GM18499 (cell line): ENCODE results near the gene TTLL7.
"Not testable (repeated sequence)": the region's sequence is repeated elsewhere in the genome, so short reads cannot be mapped to it uniquely, and the experiment has no call there.

Experiments
- ATAC-seq: cut with Tn5 transposase; IDR thresholded peaks from one replicate; pipeline ENCODE4 v1.9.1; 2021; ENCODE audit warnings: moderate number of reproducible peaks; ENCODE audit not compliant: insufficient read depth, unreplicated experiment

The TTLL7 gene

GRCh38 chr1:83934550-83934949, 64.4 kb downstream of the TTLL7 start:
- ATAC-seq = no peak

- ATAC-seq = no peak
Observed at GRCh38 chr1:83932693-83933092, 66.2 kb downstream of the TTLL7 start.

GRCh38 chr1:83932281-83932680, 66.7 kb downstream of the TTLL7 start:
- ATAC-seq = no peak

- no peak for ATAC-seq
Observed at GRCh38 chr1:83931658-83932253, 67.2 kb downstream of the TTLL7 start.

- ATAC-seq = no peak
Observed at GRCh38 chr1:83929184-83929583, 69.7 kb downstream of the TTLL7 start.

GRCh38 chr1:83928396-83928795, 70.5 kb downstream of the TTLL7 start:
- ATAC-seq = no peak

GRCh38 chr1:83927701-83928100, 71.2 kb downstream of the TTLL7 start:
- no peak for ATAC-seq

GRCh38 chr1:83927061-83927460, 71.9 kb downstream of the TTLL7 start:
- no peak for ATAC-seq

- no peak for ATAC-seq
Observed at GRCh38 chr1:83923553-83923952, 75.4 kb downstream of the TTLL7 start.

- ATAC-seq = no peak
Observed at GRCh38 chr1:83922431-83922830, 76.5 kb downstream of the TTLL7 start.

GRCh38 chr1:83920320-83920719, 78.6 kb downstream of the TTLL7 start:
- ATAC-seq = no peak

- no peak for ATAC-seq
Observed at GRCh38 chr1:83919872-83920271, 79.1 kb downstream of the TTLL7 start.

- no peak for ATAC-seq
Observed at GRCh38 chr1:83918688-83919285, 80.1 kb downstream of the TTLL7 start.

- no peak for ATAC-seq
Observed at GRCh38 chr1:83917959-83918358, 81.0 kb downstream of the TTLL7 start.

GRCh38 chr1:83916094-83916493, 82.8 kb downstream of the TTLL7 start:
- not testable (repeated sequence) for ATAC-seq

GRCh38 chr1:83912876-83913275, 86.1 kb downstream of the TTLL7 start:
- no peak for ATAC-seq

- no peak for ATAC-seq
Observed at GRCh38 chr1:83910461-83910860, 88.5 kb downstream of the TTLL7 start.

GRCh38 chr1:83909687-83910086, 89.2 kb downstream of the TTLL7 start:
- no peak for ATAC-seq

GRCh38 chr1:83905315-83905907, 93.5 kb downstream of the TTLL7 start:
- no peak for ATAC-seq

- no peak for ATAC-seq
Observed at GRCh38 chr1:83901547-83902155, 97.3 kb downstream of the TTLL7 start.

GRCh38 chr1:83900524-83900923, 98.4 kb downstream of the TTLL7 start:
- ATAC-seq = no peak

- no peak for ATAC-seq
Observed at GRCh38 chr1:83897516-83897915, 101.4 kb downstream of the TTLL7 start.
